ENCODE data around the gene FOXI3. TPM values are rescaled to one million over a fixed set of nuclear protein-coding genes. Genes with fewer than 3 reads are reported as not detected.

Gene FOXI3
- total RNA-seq, 1 donor from 2014 or later, result 0.21 TPM

GRCh38 chr2:88398180-88398579 lies 54.3 kb downstream of the FOXI3 start:
- H3K27me3 ChIP-seq (ENCODE audit: control insufficient read depth, insufficient read depth, low read length), result no peaks in the 10 kb centered on the region
- DNase-seq (ENCODE audit: low read depth), result no peak
- no peak for TF ChIP-seq CTCF (IDR thresholded peaks at IDR 0.05; ENCODE audit: insufficient read depth, low read length, poor library complexity, severe bottlenecking)
- H3K4me3 ChIP-seq (ENCODE audit: low read depth, low read length), result no peak overlapping the region
- no peaks in the 10 kb centered on the region for H3K36me3 ChIP-seq (ENCODE audit: control insufficient read depth, insufficient read depth, low read length)

Other genes with a start within 250 kb of the FOXI3 start
- gene EIF2AK3, start 174.8 kb upstream of the FOXI3 start, total RNA-seq, result 11.9 and 14.0 TPM in 2 replicates
- 8.9 and 9.7 TPM in 2 replicates for gene RPIA, start 239.0 kb upstream of the FOXI3 start, total RNA-seq